ENCODE data around the gene ROGDI.

GRCh38 chr16:4820652-4821051, 18.2 kb upstream of the ROGDI start:
- TF ChIP-seq, protein P1, sequence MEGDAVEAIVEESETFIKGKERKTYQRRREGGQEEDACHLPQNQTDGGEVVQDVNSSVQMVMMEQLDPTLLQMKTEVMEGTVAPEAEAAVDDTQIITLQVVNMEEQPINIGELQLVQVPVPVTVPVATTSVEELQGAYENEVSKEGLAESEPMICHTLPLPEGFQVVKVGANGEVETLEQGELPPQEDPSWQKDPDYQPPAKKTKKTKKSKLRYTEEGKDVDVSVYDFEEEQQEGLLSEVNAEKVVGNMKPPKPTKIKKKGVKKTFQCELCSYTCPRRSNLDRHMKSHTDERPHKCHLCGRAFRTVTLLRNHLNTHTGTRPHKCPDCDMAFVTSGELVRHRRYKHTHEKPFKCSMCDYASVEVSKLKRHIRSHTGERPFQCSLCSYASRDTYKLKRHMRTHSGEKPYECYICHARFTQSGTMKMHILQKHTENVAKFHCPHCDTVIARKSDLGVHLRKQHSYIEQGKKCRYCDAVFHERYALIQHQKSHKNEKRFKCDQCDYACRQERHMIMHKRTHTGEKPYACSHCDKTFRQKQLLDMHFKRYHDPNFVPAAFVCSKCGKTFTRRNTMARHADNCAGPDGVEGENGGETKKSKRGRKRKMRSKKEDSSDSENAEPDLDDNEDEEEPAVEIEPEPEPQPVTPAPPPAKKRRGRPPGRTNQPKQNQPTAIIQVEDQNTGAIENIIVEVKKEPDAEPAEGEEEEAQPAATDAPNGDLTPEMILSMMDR (IDR thresholded peaks at IDR 0.05): no peak
- no peak for TF ChIP-seq POLR2A (IDR thresholded peaks at IDR 0.05)

All from body of pancreas (tissue), 4 donors.